Panc1 (cell line): Measurements from ENCODE around the gene SOX5.

Experiments
- CTCF ChIP-seq: fragments of 450-650 bp; IDR thresholded peaks from 2 replicates; pipeline ENCODE4 v1.5.1; 2017; ENCODE audit warnings: mild to moderate bottlenecking
- POLR2AphosphoS5 ChIP-seq: IDR thresholded peaks from 2 replicates; pipeline ENCODE4 v1.6.1; 2012; ENCODE audit warnings: mild to moderate bottlenecking, low read depth, low read length, moderate library complexity
- TF ChIP-seq, protein P1 (sequence below), 2 experiments: IDR thresholded peaks; 2 replicates each; pipeline ENCODE4 v1.6.1; 2011 to 2012; ENCODE audit warnings: low read depth in 2 of 2, control low read depth in 1 of 2, low read length in 1 of 2, mild to moderate bottlenecking in 1 of 2, moderate library complexity in 1 of 2; ENCODE audit not compliant: insufficient read depth in 1 of 2

GRCh38 chr12:23862701-23863100, 86.8 kb downstream of the SOX5 start:
- no peak for TF ChIP-seq POLR2AphosphoS5
- TF ChIP-seq CTCF, result no peak
- TF ChIP-seq, protein P1, sequence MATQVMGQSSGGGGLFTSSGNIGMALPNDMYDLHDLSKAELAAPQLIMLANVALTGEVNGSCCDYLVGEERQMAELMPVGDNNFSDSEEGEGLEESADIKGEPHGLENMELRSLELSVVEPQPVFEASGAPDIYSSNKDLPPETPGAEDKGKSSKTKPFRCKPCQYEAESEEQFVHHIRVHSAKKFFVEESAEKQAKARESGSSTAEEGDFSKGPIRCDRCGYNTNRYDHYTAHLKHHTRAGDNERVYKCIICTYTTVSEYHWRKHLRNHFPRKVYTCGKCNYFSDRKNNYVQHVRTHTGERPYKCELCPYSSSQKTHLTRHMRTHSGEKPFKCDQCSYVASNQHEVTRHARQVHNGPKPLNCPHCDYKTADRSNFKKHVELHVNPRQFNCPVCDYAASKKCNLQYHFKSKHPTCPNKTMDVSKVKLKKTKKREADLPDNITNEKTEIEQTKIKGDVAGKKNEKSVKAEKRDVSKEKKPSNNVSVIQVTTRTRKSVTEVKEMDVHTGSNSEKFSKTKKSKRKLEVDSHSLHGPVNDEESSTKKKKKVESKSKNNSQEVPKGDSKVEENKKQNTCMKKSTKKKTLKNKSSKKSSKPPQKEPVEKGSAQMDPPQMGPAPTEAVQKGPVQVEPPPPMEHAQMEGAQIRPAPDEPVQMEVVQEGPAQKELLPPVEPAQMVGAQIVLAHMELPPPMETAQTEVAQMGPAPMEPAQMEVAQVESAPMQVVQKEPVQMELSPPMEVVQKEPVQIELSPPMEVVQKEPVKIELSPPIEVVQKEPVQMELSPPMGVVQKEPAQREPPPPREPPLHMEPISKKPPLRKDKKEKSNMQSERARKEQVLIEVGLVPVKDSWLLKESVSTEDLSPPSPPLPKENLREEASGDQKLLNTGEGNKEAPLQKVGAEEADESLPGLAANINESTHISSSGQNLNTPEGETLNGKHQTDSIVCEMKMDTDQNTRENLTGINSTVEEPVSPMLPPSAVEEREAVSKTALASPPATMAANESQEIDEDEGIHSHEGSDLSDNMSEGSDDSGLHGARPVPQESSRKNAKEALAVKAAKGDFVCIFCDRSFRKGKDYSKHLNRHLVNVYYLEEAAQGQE (IDR thresholded peaks at IDR 0.05; ENCODE audit: insufficient read depth in 1 of 2, low read depth in 2 of 2, low read length in 1 of 2), result no peak
